ENCODE data around the gene CFAP20DC. TPM values are rescaled to one million over a fixed set of nuclear protein-coding genes. Genes with fewer than 3 reads are reported as not detected.
"Not testable (repeated sequence)": the region's sequence is repeated elsewhere in the genome, so short reads cannot be mapped to it uniquely, and the experiment has no call there.

Gene CFAP20DC
- total RNA-seq, 5 donors from 2014 or later (not counting 1 experiment from before 2014, with no cell fraction given) = 0.26 to 0.51 (median 0.28) TPM; not detected in 2

- DNase-seq (no peak), ATAC-seq (replicated peaks in 1 of 4) (no peak)
- ChIA-PET CTCF (no interaction called here), POLR2A (no interaction called here)
- Histone ChIP-seq H3K4me1 (ENCODE audit: control insufficient read depth in 1 of 2, extremely low read depth in 1 of 2, insufficient read depth in 2 of 2, low read length in 2 of 2) (no peaks in the 10 kb centered on the region), H3K9me3 (no peaks in the 10 kb centered on the region), H3K27me3 (replicated peaks in 1 of 2; ENCODE audit: control insufficient read depth in 2 of 2, extremely low read depth in 1 of 2, insufficient read depth in 2 of 2, low read length in 1 of 2) (no peaks in the 10 kb centered on the region), H3K27ac (ENCODE audit: low read length) (no peak overlapping the region), H3K4me3 (ENCODE audit: control insufficient read depth in 1 of 2, extremely low read depth in 1 of 2, low read length in 1 of 2) (no peak overlapping the region), H3K36me3 (ENCODE audit: control insufficient read depth in 2 of 2, extremely low read depth in 1 of 2, insufficient read depth in 1 of 2, low read length in 1 of 2) (no peaks in the 10 kb centered on the region)
- Mint-ChIP-seq H3K27me3 (peaks cover 2 to 15% of the 10 kb centered on the region in 2 donors), H3K4me1 (no peaks in the 10 kb centered on the region), H3K27ac (no peak overlapping the region), H3K9me3 (peaks cover 0 to 2% (median 0%) of the 10 kb centered on the region in 3 donors), H3K4me3 (no peak overlapping the region), H3K36me3 (no peaks in the 10 kb centered on the region)
These were observed 60.7 kb downstream of the CFAP20DC start for GRCh38 chr3:58989163-58989562.

- 100% methylated on average over 1 of the region's 3 CpGs for WGBS (ENCODE audit: insufficient coverage)
- H3K9me3 Mint-ChIP-seq = no peaks in the 10 kb centered on the region
These were observed 61.8 kb downstream of the CFAP20DC start for GRCh38 chr3:58988041-58988440.

GRCh38 chr3:58986654-58987053 is 63.2 kb downstream of the CFAP20DC start:
- Histone ChIP-seq H3K9me3 (no peaks in the 10 kb centered on the region), H3K27me3 (replicated peaks in 1 of 2; ENCODE audit: control insufficient read depth in 2 of 2, extremely low read depth in 1 of 2, insufficient read depth in 2 of 2, low read length in 1 of 2) (no peaks in the 10 kb centered on the region), H3K4me3 (ENCODE audit: control insufficient read depth in 1 of 2, extremely low read depth in 1 of 2, low read length in 1 of 2) (no peak overlapping the region), H3K36me3 (ENCODE audit: control insufficient read depth in 2 of 2, extremely low read depth in 1 of 2, insufficient read depth in 1 of 2, low read length in 1 of 2) (no peaks in the 10 kb centered on the region), H3K4me1 (ENCODE audit: control insufficient read depth in 1 of 2, extremely low read depth in 1 of 2, insufficient read depth in 2 of 2, low read length in 2 of 2) (no peaks in the 10 kb centered on the region), H3K27ac (ENCODE audit: low read length) (no peak overlapping the region)
- Mint-ChIP-seq H3K27ac (no peak overlapping the region), H3K4me3 (no peak overlapping the region), H3K36me3 (no peaks in the 10 kb centered on the region), H3K27me3 (peaks cover 2 to 15% of the 10 kb centered on the region in 2 donors), H3K4me1 (no peaks in the 10 kb centered on the region), H3K9me3 (no peaks in the 10 kb centered on the region)
- 63% methylated on average over 2 of the region's 4 CpGs for WGBS (ENCODE audit: insufficient coverage)
- CTCF ChIA-PET = interaction anchor here in 1 of 2 donors (1.2 kb wide), 1 partner anchor 11 kb away, joined by 3 read pairs; no protein-coding TSS in a partner anchor
- ATAC-seq (replicated peaks in 1 of 4) (no peak), DNase-seq (no peak)
- POLR2A ChIA-PET = no interaction called here

More at GRCh38 chr3:58988041-58988440, 61.8 kb downstream of the CFAP20DC start:
- POLR2A ChIA-PET = no interaction called here
- no peak overlapping the region for H3K4me3 ChIP-seq (ENCODE audit: control insufficient read depth in 1 of 2, extremely low read depth in 1 of 2, low read length in 1 of 2)
- no peaks in the 10 kb centered on the region for H3K36me3 ChIP-seq (ENCODE audit: control insufficient read depth in 2 of 2, extremely low read depth in 1 of 2, insufficient read depth in 1 of 2, low read length in 1 of 2)
- Mint-ChIP-seq H3K36me3 (no peaks in the 10 kb centered on the region), H3K27me3 (peaks cover 2 to 15% of the 10 kb centered on the region in 2 donors), H3K27ac (no peak overlapping the region), H3K4me3 (no peak overlapping the region), H3K4me1 (no peaks in the 10 kb centered on the region)
- no peaks in the 10 kb centered on the region for H3K9me3 ChIP-seq
- no peak overlapping the region for H3K27ac ChIP-seq (ENCODE audit: low read length)
- ATAC-seq (replicated peaks in 1 of 4) = no peak
- no peaks in the 10 kb centered on the region for H3K4me1 ChIP-seq (ENCODE audit: control insufficient read depth in 1 of 2, extremely low read depth in 1 of 2, insufficient read depth in 2 of 2, low read length in 2 of 2)
- H3K27me3 ChIP-seq (replicated peaks in 1 of 2; ENCODE audit: control insufficient read depth in 2 of 2, extremely low read depth in 1 of 2, insufficient read depth in 2 of 2, low read length in 1 of 2) = no peaks in the 10 kb centered on the region
- DNase-seq = no peak
- CTCF ChIA-PET = no interaction called here

- H3K36me3 ChIP-seq (ENCODE audit: control insufficient read depth in 2 of 2, extremely low read depth in 1 of 2, insufficient read depth in 1 of 2, low read length in 1 of 2) = no peaks in the 10 kb centered on the region
- H3K9me3 ChIP-seq = no peaks in the 10 kb centered on the region
- Mint-ChIP-seq H3K27ac (no peak overlapping the region), H3K36me3 (no peaks in the 10 kb centered on the region), H3K4me3 (no peak overlapping the region), H3K9me3 (no peaks in the 10 kb centered on the region), H3K27me3 (peaks cover 4 to 12% of the 10 kb centered on the region in 2 donors), H3K4me1 (no peaks in the 10 kb centered on the region)
- ChIA-PET POLR2A (no interaction called here), CTCF (interaction anchor here in 1 of 2 donors (0.5 kb wide), 1 partner anchor 15 kb away, joined by 3 read pairs; no protein-coding TSS in a partner anchor)
- H3K27ac ChIP-seq (ENCODE audit: low read length) = no peak overlapping the region
- DNase-seq (no peak), ATAC-seq (replicated peaks in 1 of 4) (no peak)
- H3K27me3 ChIP-seq (replicated peaks in 1 of 2; ENCODE audit: control insufficient read depth in 2 of 2, extremely low read depth in 1 of 2, insufficient read depth in 2 of 2, low read length in 1 of 2) = no peaks in the 10 kb centered on the region
- H3K4me1 ChIP-seq (ENCODE audit: control insufficient read depth in 1 of 2, extremely low read depth in 1 of 2, insufficient read depth in 2 of 2, low read length in 2 of 2) = no peaks in the 10 kb centered on the region
- no peak overlapping the region for H3K4me3 ChIP-seq (ENCODE audit: control insufficient read depth in 1 of 2, extremely low read depth in 1 of 2, low read length in 1 of 2)
- 83% methylated on average over 1 of the region's 4 CpGs for WGBS (ENCODE audit: insufficient coverage)
These were observed 70.0 kb downstream of the CFAP20DC start for GRCh38 chr3:58979840-58980239.

GRCh38 chr3:58973796-58974195 is 76.0 kb downstream of the CFAP20DC start:
- H3K36me3 ChIP-seq (ENCODE audit: control insufficient read depth in 2 of 2, extremely low read depth in 1 of 2, insufficient read depth in 1 of 2, low read length in 1 of 2) = no peaks in the 10 kb centered on the region
- Mint-ChIP-seq H3K27me3 (peaks cover 9 to 23% of the 10 kb centered on the region in 2 donors), H3K4me1 (no peaks in the 10 kb centered on the region), H3K27ac (no peak overlapping the region), H3K4me3 (no peak overlapping the region), H3K36me3 (no peaks in the 10 kb centered on the region), H3K9me3 (no peaks in the 10 kb centered on the region)
- H3K27me3 ChIP-seq (replicated peaks in 1 of 2; ENCODE audit: control insufficient read depth in 2 of 2, extremely low read depth in 1 of 2, insufficient read depth in 2 of 2, low read length in 1 of 2) = no peaks in the 10 kb centered on the region
- ChIA-PET CTCF (no interaction called here), POLR2A (interaction anchor here in 1 of 2 donors (0.6 kb wide), 1 partner anchor 874 kb away, joined by 3 read pairs; no protein-coding TSS in a partner anchor)
- H3K9me3 ChIP-seq = no peaks in the 10 kb centered on the region
- H3K4me1 ChIP-seq (ENCODE audit: control insufficient read depth in 1 of 2, extremely low read depth in 1 of 2, insufficient read depth in 2 of 2, low read length in 2 of 2) = no peaks in the 10 kb centered on the region
- H3K27ac ChIP-seq (ENCODE audit: low read length) = no peak overlapping the region
- ATAC-seq (replicated peaks in 1 of 4) (no peak), DNase-seq (no peak)
- no peak overlapping the region for H3K4me3 ChIP-seq (ENCODE audit: control insufficient read depth in 1 of 2, extremely low read depth in 1 of 2, low read length in 1 of 2)
- WGBS (ENCODE audit: insufficient coverage) = 90% methylated on average over 2 of the region's 3 CpGs

GRCh38 chr3:58967866-58968265 is 82.0 kb downstream of the CFAP20DC start:
- H3K4me1 ChIP-seq (ENCODE audit: control insufficient read depth in 1 of 2, extremely low read depth in 1 of 2, insufficient read depth in 2 of 2, low read length in 2 of 2); H3K36me3 ChIP-seq (ENCODE audit: control insufficient read depth in 2 of 2, extremely low read depth in 1 of 2, insufficient read depth in 1 of 2, low read length in 1 of 2); H3K27ac ChIP-seq (ENCODE audit: low read length); H3K4me1 Mint-ChIP-seq; ATAC-seq (replicated peaks in 1 of 4); DNase-seq; CTCF ChIA-PET; H3K27me3 ChIP-seq (replicated peaks in 1 of 2; ENCODE audit: control insufficient read depth in 2 of 2, extremely low read depth in 1 of 2, insufficient read depth in 2 of 2, low read length in 1 of 2); H3K27ac Mint-ChIP-seq; POLR2A ChIA-PET; H3K9me3 Mint-ChIP-seq; H3K36me3 Mint-ChIP-seq; H3K27me3 Mint-ChIP-seq; H3K4me3 ChIP-seq (ENCODE audit: control insufficient read depth in 1 of 2, extremely low read depth in 1 of 2, low read length in 1 of 2); H3K4me3 Mint-ChIP-seq; H3K9me3 ChIP-seq: not testable (repeated sequence)
- no CpG with 5 or more reads among the region's 1 CpG for WGBS (ENCODE audit: insufficient coverage)

GRCh38 chr3:58965865-58966264 is 84.0 kb downstream of the CFAP20DC start:
- no peaks in the 10 kb centered on the region for H3K4me1 Mint-ChIP-seq
- H3K27ac Mint-ChIP-seq = no peak overlapping the region
- H3K9me3 Mint-ChIP-seq = no peaks in the 10 kb centered on the region
- no peak for DNase-seq
- H3K27me3 ChIP-seq (replicated peaks in 1 of 2; ENCODE audit: control insufficient read depth in 2 of 2, extremely low read depth in 1 of 2, insufficient read depth in 2 of 2, low read length in 1 of 2) = no peaks in the 10 kb centered on the region
- H3K9me3 ChIP-seq = no peaks in the 10 kb centered on the region
- CTCF ChIA-PET = no interaction called here
- H3K27ac ChIP-seq (ENCODE audit: low read length) = no peak overlapping the region
- peaks cover 0 to 5% of the 10 kb centered on the region in 2 donors for H3K27me3 Mint-ChIP-seq
- WGBS (ENCODE audit: insufficient coverage) = 75% methylated on average over 2 of the region's 2 CpGs
- H3K4me1 ChIP-seq (ENCODE audit: control insufficient read depth in 1 of 2, extremely low read depth in 1 of 2, insufficient read depth in 2 of 2, low read length in 2 of 2) = no peaks in the 10 kb centered on the region
- no peak overlapping the region for H3K4me3 ChIP-seq (ENCODE audit: control insufficient read depth in 1 of 2, extremely low read depth in 1 of 2, low read length in 1 of 2)
- no peaks in the 10 kb centered on the region for H3K36me3 Mint-ChIP-seq
- no peaks in the 10 kb centered on the region for H3K36me3 ChIP-seq (ENCODE audit: control insufficient read depth in 2 of 2, extremely low read depth in 1 of 2, insufficient read depth in 1 of 2, low read length in 1 of 2)
- H3K4me3 Mint-ChIP-seq = no peak overlapping the region
- ATAC-seq (replicated peaks in 1 of 4) = no peak
- POLR2A ChIA-PET = interaction anchor here in 1 of 2 donors (0.6 kb wide), 1 partner anchor 94 kb away, joined by 4 read pairs; no protein-coding TSS in a partner anchor
